Suppressor macrophage treated with lipopolysaccharide for 1 hour (primary cell): ENCODE results near the gene CD180.
A peak's percentile ranks its signal among the peaks of the same experiment; 100 is the strongest.

ENCODE experiments used
- DNase-seq, 3 donors: peaks; one replicate each; pipeline ENCODE4 v3.0.0-alpha.2; 2020 to 2022

CD180 gene

GRCh38 chr5:67196537-67197059 is at the start of gene CD180:
CD180 (minus strand) TSS chr5:67196799; CDS start chr5:67196641, 158 bp downstream.
- DNase-seq = peak in 1 of 3 donors; percentile 32

- peak; percentile 81 to 90 (median 84) for DNase-seq
These were observed 49.5 kb upstream of the CD180 start for GRCh38 chr5:67246108-67246507.

DNA sequence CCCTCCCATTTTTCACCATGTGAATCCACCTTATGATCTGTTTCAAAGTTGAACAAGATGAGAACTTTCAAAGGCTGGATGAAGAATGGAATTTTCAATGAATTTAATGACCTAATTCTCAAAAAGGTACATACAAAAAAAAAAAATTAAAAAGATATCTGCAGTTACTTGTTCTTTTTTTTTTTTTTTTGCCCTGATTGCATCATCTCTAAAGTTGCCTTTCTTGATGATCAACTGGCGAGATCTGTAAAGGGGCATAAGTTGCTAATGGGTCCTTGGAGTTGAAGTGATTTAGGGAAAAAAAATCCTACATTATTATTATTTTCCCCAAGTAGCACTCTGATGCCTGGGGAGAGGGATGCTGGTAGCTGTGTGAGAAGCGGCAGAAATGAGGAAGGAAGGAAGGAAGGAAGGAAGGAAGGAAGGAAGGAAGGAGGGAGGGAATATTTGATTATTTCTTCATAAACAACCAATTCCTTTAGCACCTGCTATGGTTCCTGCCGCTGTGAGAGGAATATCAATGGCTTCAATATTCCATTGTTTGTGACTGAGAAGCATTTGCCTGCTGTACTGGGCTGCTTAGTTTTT is 48.8 kb upstream of the CD180 start:
- DNase-seq = no peak

DNA sequence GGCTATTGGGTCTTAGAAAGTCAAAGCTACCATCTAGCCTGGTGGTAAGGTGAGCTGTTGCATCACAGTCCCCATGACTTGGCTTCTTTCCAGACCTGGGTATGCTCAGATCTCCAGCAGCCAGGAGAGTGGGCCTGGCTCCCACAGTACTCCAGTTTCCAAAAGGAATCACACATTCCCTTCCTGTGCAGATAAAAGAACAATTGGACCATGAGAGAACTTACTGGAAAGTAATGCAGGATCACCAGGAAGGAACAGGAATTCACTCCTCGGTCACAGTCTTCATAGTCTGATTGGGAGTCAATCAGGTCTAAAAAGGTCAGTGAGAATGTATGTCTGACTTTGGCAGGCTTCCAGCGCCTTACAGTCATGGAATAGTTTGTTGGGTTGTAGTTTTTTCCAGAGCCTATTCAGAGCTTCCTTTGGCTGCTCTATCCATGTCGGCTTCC is 47.8 kb upstream of the CD180 start:
- DNase-seq = no peak

- DNase-seq = no peak
These were observed 47.3 kb upstream of the CD180 start for GRCh38 chr5:67243944-67244343.

DNA sequence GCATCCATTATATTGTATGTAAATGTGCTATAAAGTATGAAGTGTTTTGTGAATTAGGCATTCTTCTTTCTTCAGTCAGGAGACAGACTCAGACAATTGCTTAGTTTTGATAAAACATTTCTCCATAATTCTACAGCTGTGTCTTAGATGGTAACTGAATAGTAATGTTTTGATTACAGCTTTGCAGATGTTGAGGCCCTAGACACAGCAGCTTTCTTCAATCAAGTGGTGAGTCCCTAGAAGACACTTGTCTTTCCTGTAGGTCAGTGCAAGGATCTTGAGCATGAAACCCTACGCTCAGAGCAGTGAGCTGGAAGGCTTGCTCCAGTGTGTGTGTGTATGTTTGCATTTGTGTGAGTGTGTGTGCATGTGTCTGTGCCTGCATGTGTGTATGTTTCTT is 46.8 kb upstream of the CD180 start:
- no peak for DNase-seq

GRCh38 chr5:67241326-67241725 is 44.7 kb upstream of the CD180 start:
- DNase-seq = no peak

DNA sequence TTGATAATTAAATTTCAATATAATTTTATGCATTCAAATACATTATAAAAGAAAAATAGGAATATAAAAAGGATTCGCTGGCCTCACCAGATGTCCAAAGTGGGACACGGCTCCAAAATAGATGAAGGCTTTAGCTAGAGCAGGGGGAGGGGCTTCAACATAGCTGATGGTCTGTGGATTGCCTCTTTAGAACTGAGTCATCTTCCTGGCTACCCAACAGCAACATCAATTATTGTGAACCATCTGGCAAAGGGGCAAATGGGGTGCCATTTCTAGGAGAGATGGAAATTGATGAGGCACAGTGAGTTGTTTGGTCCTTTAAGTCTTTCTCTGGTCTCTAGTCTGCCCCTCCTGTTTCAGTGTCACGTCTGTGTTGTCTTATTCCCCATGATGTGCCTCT is 44.2 kb upstream of the CD180 start:
- DNase-seq = no peak

- DNase-seq = no peak
These were observed 43.5 kb upstream of the CD180 start for GRCh38 chr5:67240065-67240464.

DNA sequence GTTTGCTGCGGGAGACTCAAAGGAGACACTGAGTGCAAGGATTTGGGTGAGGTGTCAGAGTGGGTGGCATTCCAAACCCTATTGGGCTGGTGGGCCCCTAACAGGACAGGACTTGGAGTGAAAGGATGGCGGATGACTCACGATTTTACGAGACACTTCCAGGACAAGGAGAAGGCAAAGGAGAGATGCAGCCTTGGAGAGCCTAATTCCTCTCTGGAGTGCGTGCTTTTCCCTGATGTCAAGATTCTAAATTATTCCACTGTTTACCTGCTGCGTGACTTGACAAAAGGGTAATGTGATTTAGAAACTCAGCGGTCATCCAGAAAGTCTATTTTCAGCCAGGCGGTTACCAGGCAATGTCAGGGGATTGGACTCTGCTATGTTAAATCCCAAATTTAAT is 41.6 kb upstream of the CD180 start:
- DNase-seq = no peak

GRCh38 chr5:67235399-67236110 is 39.0 kb upstream of the CD180 start:
- no peak for DNase-seq

DNA sequence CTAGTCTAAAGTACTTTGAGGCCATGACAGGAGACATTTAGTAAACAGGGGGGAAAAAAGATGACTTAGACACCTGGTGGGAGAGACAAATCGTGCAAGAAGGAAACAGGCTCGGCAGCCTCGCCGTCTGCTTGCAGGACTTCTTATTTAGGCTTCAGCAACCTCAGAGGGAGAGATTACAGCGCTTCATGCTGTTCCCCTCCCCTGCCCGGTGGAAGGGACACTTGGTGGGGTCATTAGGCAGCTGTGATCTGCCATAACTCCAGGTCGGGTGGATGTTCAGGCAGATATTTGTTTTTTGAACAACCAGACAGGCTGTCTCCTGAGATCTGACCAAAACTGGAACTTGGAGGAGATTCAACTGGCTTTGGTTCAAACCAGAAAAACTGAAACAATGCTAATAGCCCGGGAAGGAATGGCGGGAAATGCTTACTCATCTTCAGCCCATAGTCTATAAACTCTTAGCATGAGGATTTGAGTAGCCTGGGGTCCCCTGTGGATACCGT is 38.1 kb upstream of the CD180 start:
- DNase-seq = peak; percentile 31 to 54 (median 33)

DNA sequence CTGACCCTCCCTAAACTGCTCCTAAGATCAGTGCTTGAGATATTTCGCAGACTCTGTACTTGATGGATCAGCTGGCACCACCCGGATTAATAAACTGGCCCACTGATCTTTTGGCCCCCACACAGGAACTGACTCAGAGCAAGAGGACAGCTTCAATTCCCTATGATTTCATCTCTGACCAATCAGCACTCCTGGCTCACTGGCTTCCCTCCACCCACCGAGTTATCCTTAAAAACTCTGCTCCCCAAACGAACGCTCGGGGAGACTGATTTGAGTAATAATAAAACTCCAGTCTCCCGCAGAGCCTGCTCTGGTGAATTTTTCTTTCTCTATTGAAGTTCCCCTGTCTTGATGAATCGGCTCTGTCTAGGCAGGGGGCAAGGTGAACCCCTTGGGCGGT is 36.5 kb upstream of the CD180 start:
- no peak for DNase-seq

DNA sequence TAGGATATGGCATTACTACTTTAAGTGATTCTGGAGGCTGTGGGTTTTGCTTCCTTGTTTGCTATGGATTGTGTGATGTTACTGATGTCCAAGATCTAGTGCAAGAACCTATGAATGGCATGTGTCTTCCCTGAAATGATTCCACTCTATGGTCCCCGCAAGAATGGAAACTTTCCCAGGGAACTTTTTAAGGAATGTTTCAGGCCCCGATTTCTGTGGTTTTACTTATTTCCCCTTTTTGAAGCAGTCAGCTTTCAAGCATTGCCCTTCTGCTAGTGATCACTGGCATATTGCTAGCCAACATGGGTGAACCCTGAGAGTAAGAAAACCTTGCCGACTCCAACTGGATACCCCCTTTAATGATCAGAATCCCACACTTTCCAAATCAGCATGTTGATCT is 26.6 kb upstream of the CD180 start:
- DNase-seq = peak; percentile 73 to 88 (median 79)

DNA sequence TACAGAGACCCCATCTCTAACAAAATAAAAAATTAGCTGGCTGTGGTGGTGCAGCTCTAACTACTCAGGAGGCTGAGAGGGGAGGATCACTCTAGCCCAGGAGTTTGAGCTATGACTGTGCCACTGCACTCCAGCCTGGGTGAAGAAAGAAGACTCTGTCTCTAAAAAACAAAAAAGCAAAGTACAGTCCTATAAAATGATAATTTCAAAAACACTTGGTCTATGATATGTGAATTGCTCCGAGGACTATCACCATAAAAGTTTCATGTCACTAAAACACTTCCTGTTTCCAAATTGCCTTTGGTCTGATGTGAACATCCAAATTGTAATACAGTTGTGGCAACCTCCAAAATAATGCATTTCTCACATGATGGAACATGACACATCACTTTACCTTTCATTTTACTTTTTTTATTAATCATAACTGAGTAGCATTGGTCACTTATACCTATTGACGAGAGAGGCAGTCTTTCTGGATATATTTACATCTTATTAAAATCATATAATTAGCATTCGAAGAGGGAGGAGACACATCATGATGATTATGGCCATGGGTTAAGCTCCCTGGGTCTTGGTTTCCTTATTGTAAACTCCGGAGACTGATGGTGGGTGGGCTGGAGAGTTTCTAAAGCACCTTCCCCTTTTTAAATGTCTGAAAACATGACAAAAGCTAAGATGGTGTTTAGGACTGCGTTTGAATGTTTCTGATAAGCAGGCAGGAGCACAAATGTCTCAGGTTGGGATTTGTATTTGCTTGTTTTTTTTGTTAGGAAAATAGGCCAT is 25.8 kb upstream of the CD180 start:
- DNase-seq = peak; percentile 61 to 70 (median 69)

DNA sequence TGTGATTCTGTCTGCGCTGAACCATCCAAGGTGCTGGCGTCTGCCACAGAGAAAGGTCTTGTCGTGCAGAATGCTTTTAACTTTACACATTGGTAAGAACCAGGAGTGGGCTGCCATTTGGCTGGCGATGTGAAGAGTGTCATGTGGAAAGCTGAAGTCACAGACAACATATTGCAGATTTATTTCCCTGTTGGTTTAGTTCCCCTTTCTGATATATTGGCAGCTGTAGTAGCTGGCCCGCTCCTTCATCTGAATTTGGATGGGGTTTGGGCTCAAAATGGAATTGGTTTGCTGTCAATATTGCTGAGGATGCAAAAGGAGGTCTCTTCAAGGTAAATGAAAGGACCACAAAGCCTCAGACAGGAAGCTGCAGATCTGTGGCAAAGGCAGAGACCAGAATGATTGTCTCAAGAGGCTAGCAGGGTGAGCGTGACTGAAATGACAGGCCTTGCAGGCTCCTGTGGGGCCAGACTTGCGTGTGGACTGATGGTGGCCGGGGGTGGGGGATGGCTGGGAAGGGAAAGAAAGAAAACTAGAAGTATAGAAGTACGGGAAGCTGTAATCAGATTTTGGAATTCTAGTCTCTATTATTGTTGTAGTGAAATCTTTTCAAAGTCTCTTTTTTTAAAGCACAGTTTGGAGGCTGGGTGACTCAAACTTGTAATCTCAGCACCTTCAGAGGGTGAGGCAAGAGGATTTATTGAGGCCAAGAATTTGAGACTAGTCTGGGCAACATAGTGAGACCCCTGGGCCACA is 25.1 kb upstream of the CD180 start:
- DNase-seq = peak; percentile 72 to 82 (median 78)

GRCh38 chr5:67216564-67216963 is 20.0 kb upstream of the CD180 start:
- no peak for DNase-seq

- peak; percentile 79 to 84 (median 80) for DNase-seq
These were observed 19.2 kb upstream of the CD180 start for GRCh38 chr5:67215519-67216471.

- DNase-seq = no peak
These were observed 18.3 kb upstream of the CD180 start for GRCh38 chr5:67214707-67215447.

DNA sequence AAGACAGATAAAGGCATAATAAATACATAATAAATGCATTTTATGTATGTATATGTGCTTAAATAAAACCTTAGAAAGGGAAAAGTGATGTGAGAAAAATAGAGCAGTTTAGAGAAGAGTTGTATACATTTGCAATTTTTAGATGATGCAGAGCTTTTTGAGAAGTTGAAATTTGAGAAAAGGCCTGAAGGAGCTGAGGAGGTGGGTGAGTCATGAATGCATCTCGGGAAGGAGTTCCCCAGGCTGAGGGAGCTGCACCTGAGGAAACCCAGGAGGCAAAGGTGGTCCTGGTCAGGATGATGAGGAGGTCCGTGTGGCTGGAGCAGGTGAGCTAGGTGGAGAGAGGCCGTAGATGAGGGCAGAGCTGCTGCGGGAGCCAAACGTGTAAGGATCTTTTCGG is 17.4 kb upstream of the CD180 start:
- DNase-seq = peak in 1 of 3 donors; percentile 26

DNA sequence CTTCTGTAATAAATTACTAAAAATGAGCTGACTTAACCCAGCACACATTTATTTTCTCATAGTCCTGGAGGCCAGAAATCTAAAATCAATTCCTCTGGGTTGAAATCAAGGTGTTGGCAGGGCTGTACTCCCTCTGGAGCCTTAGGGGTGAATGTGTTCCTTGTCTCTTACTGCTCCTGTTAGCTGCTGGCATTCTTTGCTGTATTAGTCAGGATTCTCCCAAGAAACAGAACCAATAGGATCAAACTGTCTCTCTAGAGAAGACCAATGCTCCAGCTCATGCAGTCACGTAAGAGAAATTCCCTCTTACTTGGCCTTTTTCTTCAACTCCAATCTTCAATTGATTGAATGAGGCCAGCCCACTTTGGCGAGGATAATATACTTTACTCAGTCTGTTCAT is 15.3 kb upstream of the CD180 start:
- DNase-seq = no peak
